Right lobe of liver (tissue), 6 donors: Measurements from ENCODE around the gene CPLX1. TPM values are rescaled to one million over a fixed set of nuclear protein-coding genes. Genes with fewer than 3 reads are reported as not detected.

Source experiments
- ATAC-seq, 4 donors: fragments of 200-7000 bp; cut with Tn5 transposase; one replicate each; pipeline ENCODE4 v1.9.1; 2020; ENCODE audit warnings: mild to moderate bottlenecking in 4 of 4, moderate library complexity in 4 of 4
- DNase-seq, 3 donors: peaks; one replicate each; pipeline ENCODE4 v3.0.0-alpha.2; 2020
- H3K27ac ChIP-seq, 3 donors: fragments of 200-600 bp; one replicate each; pipeline ENCODE4 v1.8.0; 2022
- H3K27me3 ChIP-seq, 2 donors: fragments of 200-600 bp; one replicate each; pipeline ENCODE4 v1.8.0; 2022
- H3K36me3 ChIP-seq, 4 donors: fragments of 200-600 bp; sonication (generic) in 1 of 4; one replicate each; pipeline versions ENCODE4 v1.5.1 to v1.8.0; 2017 to 2022; ENCODE audit warnings: control low read depth in 1 of 4
- H3K4me1 ChIP-seq, 4 donors: fragments of 200-600 bp; sonication (generic) in 1 of 4; one replicate each; pipeline versions ENCODE4 v1.5.1 to v1.8.0; 2017 to 2022; ENCODE audit warnings: control low read depth in 1 of 4
- H3K4me3 ChIP-seq, 3 donors: fragments of 200-600 bp; one replicate each; pipeline ENCODE4 v1.8.0; 2022
- H3K9me3 ChIP-seq, 4 donors: fragments of 200-600 bp; sonication (generic) in 1 of 4; one replicate each; pipeline versions ENCODE4 v1.5.1 to v1.8.0; 2017 to 2022; ENCODE audit warnings: control low read depth in 1 of 4
- POLR2A ChIP-seq: fragments of 450-650 bp; IDR thresholded peaks from one replicate; pipeline ENCODE4 v1.6.1; 2017; ENCODE audit warnings: antibody characterized with exemption, mild to moderate bottlenecking
- WGBS: methylation state at CpG from one replicate; pipeline ENCODE4 v1.1.6; 2018; ENCODE audit warnings: low coverage, low lambda C conversion rate; ENCODE audit not compliant: insufficient coverage; ENCODE audit errors: missing lambda C conversion rate; 5-methylcytosine and 5-hydroxymethylcytosine counted together
- intact Hi-C, 2 donors: fragments of 100-400 bp; cut with DNase I; formaldehyde crosslinking; loops; one replicate each; pipeline versions ENCODE4 v1.11.2 to v1.14.1; 2022
- total RNA-seq, 6 experiments: library from RNA; depleted of rRNA in 2 of 6; stranded (reverse); fragments of >200 nt in 2 of 6; fragmentation: NEBNext Ultra II Directional in 3 of 6; extraction: Animal tissue kit (Norgen Biotek cat#: 25700) in 3 of 6; gene quantifications; one replicate each; pipeline versions ENCODE4 v1.1.0 to v1.2.4, GENCODE V29; 2016 to 2023
- TF ChIP-seq, protein P1 (sequence below), 4 donors: fragments of 200-600 bp in 3 of 4; fragments of 450-650 bp in 1 of 4; IDR thresholded peaks; one replicate each; pipeline versions ENCODE4 v1.5.1 to v1.8.0; 2016 to 2022; ENCODE audit warnings: antibody characterized with exemption in 4 of 4, mild to moderate bottlenecking in 2 of 4
- donor health status: DM: no; HTN: yes; CAD: no.
- donor health status: DM: no; HTN: no; CAD: no.
- donor health status: DM: no; HTN: no; CAD: no.
- donor health status: DM: no; HTN: yes; CAD: no.
- donor health status: DM: no; HTN: yes; CAD: no.

CPLX1 gene
- total RNA-seq, 6 experiments from 2014 or later = 0.86 to 3.7 (median 2.4) TPM

DNA sequence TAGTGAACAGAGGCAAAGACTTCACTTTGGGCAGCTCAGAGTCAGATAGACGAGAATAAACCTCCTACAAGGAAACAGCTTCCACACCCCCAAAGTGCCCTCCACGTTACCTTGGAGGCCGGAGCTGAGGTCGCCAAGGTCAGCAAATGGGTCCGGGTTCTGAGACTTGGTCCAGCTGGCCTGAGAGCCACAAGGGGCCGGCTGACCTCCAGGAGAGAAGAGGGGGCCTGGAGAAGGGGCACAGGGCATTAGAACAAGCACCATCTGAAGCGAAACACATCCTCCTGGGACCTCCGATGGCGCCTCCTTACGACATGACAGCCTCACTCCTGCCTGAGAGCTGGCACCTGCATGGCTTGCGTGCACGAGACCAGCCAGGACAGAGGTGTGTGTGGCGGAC is 33.6 kb upstream of the CPLX1 start:
- WGBS = no CpG with 5 or more reads among the region's 13 CpGs
- Histone ChIP-seq H3K27me3 (no peaks in the 10 kb centered on the region), H3K4me1 (no peaks in the 10 kb centered on the region), H3K4me3 (no peak overlapping the region), H3K27ac (no peak overlapping the region), H3K36me3 (peaks cover 0 to 61% (median 15%) of the 10 kb centered on the region in 4 donors), H3K9me3 (no peaks in the 10 kb centered on the region)
- TF ChIP-seq POLR2A = no peak
- TF ChIP-seq, protein P1, sequence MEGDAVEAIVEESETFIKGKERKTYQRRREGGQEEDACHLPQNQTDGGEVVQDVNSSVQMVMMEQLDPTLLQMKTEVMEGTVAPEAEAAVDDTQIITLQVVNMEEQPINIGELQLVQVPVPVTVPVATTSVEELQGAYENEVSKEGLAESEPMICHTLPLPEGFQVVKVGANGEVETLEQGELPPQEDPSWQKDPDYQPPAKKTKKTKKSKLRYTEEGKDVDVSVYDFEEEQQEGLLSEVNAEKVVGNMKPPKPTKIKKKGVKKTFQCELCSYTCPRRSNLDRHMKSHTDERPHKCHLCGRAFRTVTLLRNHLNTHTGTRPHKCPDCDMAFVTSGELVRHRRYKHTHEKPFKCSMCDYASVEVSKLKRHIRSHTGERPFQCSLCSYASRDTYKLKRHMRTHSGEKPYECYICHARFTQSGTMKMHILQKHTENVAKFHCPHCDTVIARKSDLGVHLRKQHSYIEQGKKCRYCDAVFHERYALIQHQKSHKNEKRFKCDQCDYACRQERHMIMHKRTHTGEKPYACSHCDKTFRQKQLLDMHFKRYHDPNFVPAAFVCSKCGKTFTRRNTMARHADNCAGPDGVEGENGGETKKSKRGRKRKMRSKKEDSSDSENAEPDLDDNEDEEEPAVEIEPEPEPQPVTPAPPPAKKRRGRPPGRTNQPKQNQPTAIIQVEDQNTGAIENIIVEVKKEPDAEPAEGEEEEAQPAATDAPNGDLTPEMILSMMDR (IDR thresholded peaks at IDR 0.05) = no peak
- DNase-seq (peak in 1 of 3 donors; percentile 34), ATAC-seq (no peak)
- intact Hi-C loops = no loop called here

DNA sequence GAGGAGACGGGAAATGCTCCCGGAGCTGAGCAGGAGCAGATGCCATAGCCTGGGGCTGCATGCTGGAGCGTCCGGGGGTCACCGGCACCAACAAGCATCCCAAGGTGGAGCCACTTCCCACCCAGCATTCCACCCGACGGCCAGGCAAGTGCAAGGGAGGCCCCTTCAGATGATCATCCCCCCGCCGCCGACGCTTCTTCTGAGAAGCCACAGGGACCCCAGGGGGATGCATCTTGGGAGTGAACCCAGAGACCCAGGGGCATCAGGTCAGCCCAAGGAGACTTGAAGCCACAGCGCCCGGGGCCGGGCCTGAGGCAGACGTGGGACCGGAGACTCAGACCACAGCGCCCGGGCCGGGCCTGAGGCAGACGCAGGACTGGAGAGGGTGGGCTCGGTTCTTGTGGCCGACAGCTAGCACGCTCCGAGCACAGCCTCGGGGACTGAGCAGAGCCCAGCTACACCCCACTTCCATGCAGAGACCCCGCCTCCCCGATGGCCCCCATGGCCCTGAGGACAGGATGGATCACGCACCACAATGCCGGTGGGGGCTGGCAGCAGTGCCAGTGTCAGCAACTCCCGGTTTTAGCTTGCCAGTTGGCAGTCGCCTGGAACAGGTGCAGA is 33.0 kb upstream of the CPLX1 start:
- Histone ChIP-seq H3K9me3 (no peaks in the 10 kb centered on the region), H3K27ac (no peak overlapping the region), H3K36me3 (peaks cover 0 to 60% (median 15%) of the 10 kb centered on the region in 4 donors), H3K27me3 (no peaks in the 10 kb centered on the region), H3K4me1 (no peaks in the 10 kb centered on the region), H3K4me3 (no peak overlapping the region)
- intact Hi-C loops = no loop called here
- ATAC-seq (peak in 1 of 4 donors; percentile 36), DNase-seq (peak in 1 of 3 donors; percentile 51)
- TF ChIP-seq, protein P1 (IDR thresholded peaks at IDR 0.05) = no peak
- no peak for TF ChIP-seq POLR2A
- WGBS = 94% methylated on average over 3 of the region's 31 CpGs

DNA sequence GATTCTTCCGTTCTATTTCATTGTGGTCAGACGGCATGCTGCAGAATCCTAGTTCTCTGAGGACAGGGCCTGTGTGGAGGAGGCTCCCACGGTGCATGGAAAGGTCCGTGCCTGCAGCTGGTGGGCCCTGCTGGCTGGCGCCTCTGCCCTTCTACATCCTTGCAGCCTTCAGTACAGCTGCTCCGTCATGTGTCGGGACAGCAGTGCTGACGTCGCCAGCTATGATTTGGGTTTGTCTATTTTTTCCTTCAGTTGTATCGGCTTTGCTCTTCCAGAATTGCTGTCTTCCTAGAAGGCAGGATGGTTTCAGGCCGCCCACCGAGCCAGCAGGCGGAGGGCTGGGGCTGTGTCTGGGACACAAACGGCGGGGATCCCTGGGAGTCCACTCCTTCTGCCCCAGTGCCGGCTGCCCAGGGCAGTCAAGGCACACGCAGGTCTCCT is 32.1 kb upstream of the CPLX1 start:
- no peak overlapping the region for H3K27ac ChIP-seq
- TF ChIP-seq, protein P1 (IDR thresholded peaks at IDR 0.05) = no peak
- TF ChIP-seq POLR2A = no peak
- H3K4me3 ChIP-seq = no peak overlapping the region
- H3K27me3 ChIP-seq = no peaks in the 10 kb centered on the region
- peaks cover 0 to 52% (median 14%) of the 10 kb centered on the region in 4 donors for H3K36me3 ChIP-seq
- H3K4me1 ChIP-seq = no peaks in the 10 kb centered on the region
- no peaks in the 10 kb centered on the region for H3K9me3 ChIP-seq
- ATAC-seq = no peak
- 95% methylated on average over 12 of the region's 17 CpGs for WGBS
- intact Hi-C loops = no loop called here
- peak in 1 of 3 donors; percentile 26 for DNase-seq

DNA sequence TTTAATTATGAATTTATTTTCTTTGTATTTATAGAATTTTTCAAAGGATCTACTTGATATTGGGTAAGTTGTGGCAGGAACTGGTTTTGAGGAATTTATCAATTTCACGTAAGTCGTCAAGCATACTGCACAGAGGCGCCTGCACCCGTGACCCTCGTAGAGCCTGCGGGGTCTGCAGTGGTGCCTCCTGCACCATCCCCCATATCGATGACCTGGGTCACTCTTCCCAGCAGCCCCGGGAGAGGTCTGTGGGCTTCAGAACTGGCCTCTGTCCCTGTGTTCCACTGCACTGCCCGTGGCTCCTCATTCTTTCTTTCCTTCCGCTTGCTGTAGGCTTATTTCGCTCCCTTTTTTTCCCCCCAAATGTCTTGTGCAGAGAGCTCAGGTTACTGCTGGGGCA is 31.5 kb upstream of the CPLX1 start:
- no peaks in the 10 kb centered on the region for H3K9me3 ChIP-seq
- TF ChIP-seq POLR2A = no peak
- TF ChIP-seq, protein P1 (IDR thresholded peaks at IDR 0.05) = no peak
- H3K27me3 ChIP-seq = no peaks in the 10 kb centered on the region
- H3K27ac ChIP-seq = no peak overlapping the region
- 85% methylated on average over 7 of the region's 11 CpGs for WGBS
- intact Hi-C loops = no loop called here
- H3K36me3 ChIP-seq = peaks cover 0 to 50% (median 13%) of the 10 kb centered on the region in 4 donors
- no peaks in the 10 kb centered on the region for H3K4me1 ChIP-seq
- no peak overlapping the region for H3K4me3 ChIP-seq
- ATAC-seq (no peak), DNase-seq (peak in 1 of 3 donors; percentile 34)
